Loucy (cell line): Measurements from ENCODE around the gene MCF2L.

Source experiments
- H2AFZ ChIP-seq: fragments of 200-600 bp; sonication (generic); 2 replicates; pipeline ENCODE4 v1.6.0; 2016; ENCODE audit warnings: antibody characterized with exemption, mild to moderate bottlenecking, low read length, moderate library complexity
- H3F3A ChIP-seq: fragments of 200-600 bp; 2 replicates; pipeline ENCODE4 v1.6.0; 2016; ENCODE audit warnings: antibody characterized with exemption, low read depth, mild to moderate bottlenecking
- H3K27me3 ChIP-seq: fragments of 200-600 bp; sonication (generic); 2 replicates; pipeline ENCODE4 v1.6.1; 2014; ENCODE audit warnings: low read length, mild to moderate bottlenecking; ENCODE audit not compliant: insufficient read depth, poor library complexity, severe bottlenecking
- H3K36me3 ChIP-seq: fragments of 200-600 bp; sonication (generic); 2 replicates; pipeline ENCODE4 v1.6.1; 2016; ENCODE audit warnings: low read length; ENCODE audit not compliant: insufficient read depth
- H3K4me1 ChIP-seq: fragments of 200-600 bp; sonication (generic); 2 replicates; pipeline ENCODE4 v1.5.1; 2014; ENCODE audit warnings: low read length, mild to moderate bottlenecking; ENCODE audit not compliant: insufficient read depth, poor library complexity, severe bottlenecking
- H3K4me2 ChIP-seq: fragments of 200-600 bp; sonication (generic); 2 replicates; pipeline ENCODE4 v1.6.0; 2014; ENCODE audit warnings: antibody characterized with exemption, low read length, low read depth, mild to moderate bottlenecking; ENCODE audit not compliant: poor library complexity, severe bottlenecking
- H3K4me3 ChIP-seq: fragments of 200-600 bp; sonication (generic); 2 replicates; pipeline ENCODE4 v1.5.1; 2014; ENCODE audit warnings: low read length, mild to moderate bottlenecking, mixed read lengths; ENCODE audit not compliant: poor library complexity, severe bottlenecking
- H3K79me2 ChIP-seq: fragments of 200-600 bp; sonication (generic); 2 replicates; pipeline ENCODE4 v1.6.1; 2014; ENCODE audit warnings: low read length; ENCODE audit not compliant: insufficient read depth
- H3K9ac ChIP-seq: fragments of 200-600 bp; sonication (generic); 2 replicates; pipeline ENCODE4 v1.6.0; 2014; ENCODE audit warnings: mild to moderate bottlenecking, low read depth, low read length, moderate library complexity; ENCODE audit not compliant: poor library complexity, severe bottlenecking
- H3K9me2 ChIP-seq: fragments of 200-600 bp; sonication (generic); replicated peaks from 2 replicates; pipeline ENCODE4 v1.6.1; 2016; ENCODE audit warnings: low read depth, low read length, mixed read lengths
- H3K9me3 ChIP-seq: fragments of 200-600 bp; sonication (generic); 2 replicates; pipeline ENCODE4 v1.6.1; 2014; ENCODE audit warnings: mild to moderate bottlenecking, antibody characterized with exemption, low read length, low read depth; ENCODE audit not compliant: insufficient read depth
- H4K20me1 ChIP-seq: fragments of 200-600 bp; sonication (generic); 2 replicates; pipeline ENCODE4 v1.6.0; 2014; ENCODE audit warnings: antibody characterized with exemption, low read length, mild to moderate bottlenecking; ENCODE audit not compliant: insufficient read depth, poor library complexity, severe bottlenecking
- EZH2phosphoT487 ChIP-seq: fragments of 200-600 bp; IDR thresholded peaks from 2 replicates; pipeline ENCODE4 v1.6.1; 2018; ENCODE audit warnings: antibody characterized with exemption, mild to moderate bottlenecking, moderate library complexity, borderline replicate concordance
- TF ChIP-seq, protein P1 (sequence below): fragments of 200-600 bp; sonication (generic); conservative IDR thresholded peaks from 2 replicates; pipeline ENCODE4 v1.5.1; 2014; ENCODE audit warnings: mild to moderate bottlenecking, antibody characterized with exemption, low read length

Gene MCF2L

DNA sequence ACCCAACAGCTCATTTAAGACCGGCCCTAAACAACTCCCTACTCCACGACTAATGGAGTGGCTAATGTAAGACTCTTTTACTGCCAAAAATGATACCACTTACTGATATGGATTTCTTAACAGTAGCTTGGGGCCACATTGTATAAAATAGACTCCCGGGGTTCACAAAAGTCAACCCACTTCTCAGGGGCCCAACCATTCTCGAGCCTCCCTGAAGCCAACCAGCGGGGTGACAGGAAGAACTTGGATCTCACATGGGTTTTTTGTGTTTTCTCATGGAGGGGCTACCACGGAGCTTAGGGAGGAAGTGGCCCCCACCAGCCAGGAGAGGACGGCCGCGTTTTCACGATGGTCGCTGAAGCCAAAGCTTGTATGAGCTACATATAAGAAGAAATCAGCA, 8.1 kb downstream of the MCF2L start:
- no peaks in the 10 kb centered on the region for H3K4me1 ChIP-seq
- TF ChIP-seq, protein P1, sequence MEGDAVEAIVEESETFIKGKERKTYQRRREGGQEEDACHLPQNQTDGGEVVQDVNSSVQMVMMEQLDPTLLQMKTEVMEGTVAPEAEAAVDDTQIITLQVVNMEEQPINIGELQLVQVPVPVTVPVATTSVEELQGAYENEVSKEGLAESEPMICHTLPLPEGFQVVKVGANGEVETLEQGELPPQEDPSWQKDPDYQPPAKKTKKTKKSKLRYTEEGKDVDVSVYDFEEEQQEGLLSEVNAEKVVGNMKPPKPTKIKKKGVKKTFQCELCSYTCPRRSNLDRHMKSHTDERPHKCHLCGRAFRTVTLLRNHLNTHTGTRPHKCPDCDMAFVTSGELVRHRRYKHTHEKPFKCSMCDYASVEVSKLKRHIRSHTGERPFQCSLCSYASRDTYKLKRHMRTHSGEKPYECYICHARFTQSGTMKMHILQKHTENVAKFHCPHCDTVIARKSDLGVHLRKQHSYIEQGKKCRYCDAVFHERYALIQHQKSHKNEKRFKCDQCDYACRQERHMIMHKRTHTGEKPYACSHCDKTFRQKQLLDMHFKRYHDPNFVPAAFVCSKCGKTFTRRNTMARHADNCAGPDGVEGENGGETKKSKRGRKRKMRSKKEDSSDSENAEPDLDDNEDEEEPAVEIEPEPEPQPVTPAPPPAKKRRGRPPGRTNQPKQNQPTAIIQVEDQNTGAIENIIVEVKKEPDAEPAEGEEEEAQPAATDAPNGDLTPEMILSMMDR = no peak
- no peak for TF ChIP-seq EZH2phosphoT487
- no peaks in the 10 kb centered on the region for H3K79me2 ChIP-seq
- H3K4me2 ChIP-seq = no peak overlapping the region
- H3K4me3 ChIP-seq = no peak overlapping the region
- H3F3A ChIP-seq = no peaks in the 10 kb centered on the region
- no peak overlapping the region for H2AFZ ChIP-seq
- H3K9me3 ChIP-seq = no peaks in the 10 kb centered on the region
- no peaks in the 10 kb centered on the region for H3K27me3 ChIP-seq
- no peak overlapping the region for H3K9ac ChIP-seq
- H3K9me2 ChIP-seq = no peaks in the 10 kb centered on the region
- H3K36me3 ChIP-seq = no peaks in the 10 kb centered on the region
- no peaks in the 10 kb centered on the region for H4K20me1 ChIP-seq

- Histone ChIP-seq H3K4me3 (no peak overlapping the region), H2AFZ (no peak overlapping the region), H3K27me3 (no peaks in the 10 kb centered on the region), H3K9ac (no peak overlapping the region), H3K4me2 (no peak overlapping the region), H3K9me2 (no peaks in the 10 kb centered on the region), H3K36me3 (no peaks in the 10 kb centered on the region), H3K79me2 (no peaks in the 10 kb centered on the region), H3F3A (no peaks in the 10 kb centered on the region), H3K4me1 (no peaks in the 10 kb centered on the region), H4K20me1 (no peaks in the 10 kb centered on the region), H3K9me3 (no peaks in the 10 kb centered on the region)
- TF ChIP-seq EZH2phosphoT487 = no peak
- TF ChIP-seq, protein P1 = no peak
Measured at GRCh38 chr13:112977525-112977924, 8.5 kb downstream of the MCF2L start.

GRCh38 chr13:112978561-112979405, 9.8 kb downstream of the MCF2L start:
- TF ChIP-seq, protein P1 = no peak
- no peak for TF ChIP-seq EZH2phosphoT487
- no peak overlapping the region for H3K4me2 ChIP-seq
- no peaks in the 10 kb centered on the region for H3K4me1 ChIP-seq
- H3K9me2 ChIP-seq = no peaks in the 10 kb centered on the region
- no peak overlapping the region for H2AFZ ChIP-seq
- no peaks in the 10 kb centered on the region for H3K9me3 ChIP-seq
- no peak overlapping the region for H3K4me3 ChIP-seq
- H3K79me2 ChIP-seq = no peaks in the 10 kb centered on the region
- H3K9ac ChIP-seq = no peak overlapping the region
- H3K27me3 ChIP-seq = no peaks in the 10 kb centered on the region
- no peaks in the 10 kb centered on the region for H4K20me1 ChIP-seq
- H3K36me3 ChIP-seq = no peaks in the 10 kb centered on the region
- no peaks in the 10 kb centered on the region for H3F3A ChIP-seq
